A549 (cell line): ENCODE data around the gene MYLK. TPM values are rescaled to one million over a fixed set of nuclear protein-coding genes. Genes with fewer than 3 reads are reported as not detected.

ENCODE experiments used
- ATAC-seq, 2 experiments: fragments of 200-7000 bp in 1 of 2; fragments of >200 bp in 1 of 2; cut with Nextera tagmentation in 1 of 2; cut with Tn5 transposase in 1 of 2; 3 replicates each; pipeline versions ENCODE4 v1.8.0 to v1.9.1; 2018 to 2020; ENCODE audit warnings: mild to moderate bottlenecking in 1 of 2, moderate library complexity in 1 of 2
- CTCF ChIA-PET: fragments of 300-600 bp; sonication (Branson Sonifier 250); formaldehyde crosslinking; extraction: SDS; loops from one replicate; lab custom pipeline; 2021; ENCODE audit warnings: antibody characterized with exemption, inconsistent platforms; lab: Yijun Ruan, JAX
- POLR2A ChIA-PET: fragments of 350-600 bp; formaldehyde crosslinking; extraction: SDS; loops from one replicate; lab custom pipeline; 2021; ENCODE audit warnings: antibody characterized with exemption, inconsistent platforms; lab: Yijun Ruan, JAX
- DNase-seq, 2 experiments: peaks; one replicate each; pipeline versions ENCODE4 v3.0.0 to v3.0.0-alpha.2; 2011 to 2016; ENCODE audit warnings: low read depth in 1 of 2, low spot score in 1 of 2
- FAIRE-seq: peaks from 2 replicates; lab custom pipeline; 2011; peaks lifted over from hg19 to GRCh38; lab: Jason Lieb, UNC
- H3K27ac ChIP-seq, 2 experiments: fragments of >200 bp; sonication (Bioruptor Twin); formaldehyde crosslinking; 3 replicates each; pipeline ENCODE4 v1.5.1; 2016 to 2017
- H3K4me1 ChIP-seq: fragments of >200 bp; sonication (Bioruptor Twin); formaldehyde crosslinking; 3 replicates; pipeline ENCODE4 v1.6.1; 2016
- H3K4me2 ChIP-seq: fragments of >200 bp; sonication (Bioruptor Twin); formaldehyde crosslinking; 3 replicates; pipeline ENCODE4 v1.6.1; 2016
- H3K4me3 ChIP-seq: fragments of >200 bp; sonication (Bioruptor Twin); formaldehyde crosslinking; 3 replicates; pipeline ENCODE4 v1.5.1; 2016
- H3K9me3 ChIP-seq: fragments of >200 bp; sonication (Bioruptor Twin); formaldehyde crosslinking; 3 replicates; pipeline ENCODE4 v1.6.1; 2016
- BCL3 ChIP-seq: fragments of >200 bp; sonication (Bioruptor Twin); formaldehyde crosslinking; IDR thresholded peaks from 3 replicates; pipeline ENCODE4 v1.6.1; 2016
- CBX2 ChIP-seq: fragments of 200-600 bp; sonication (generic); IDR thresholded peaks from 2 replicates; pipeline ENCODE4 v1.6.1; 2016; ENCODE audit warnings: low read depth, mild to moderate bottlenecking, borderline replicate concordance
- CBX8 ChIP-seq: fragments of 200-600 bp; sonication (generic); IDR thresholded peaks from 2 replicates; pipeline ENCODE4 v1.6.1; 2016
- EHF ChIP-seq: fragments of 250-450 bp; sonication (Bioruptor Pico); IDR thresholded peaks from 2 replicates; pipeline ENCODE4 v1.5.0; 2020; ENCODE audit warnings: mild to moderate bottlenecking
- EP300 ChIP-seq, 2 experiments: fragments of >200 bp; sonication (Bioruptor Twin); formaldehyde crosslinking; IDR thresholded peaks; 2 replicates in 1 of 2; 3 replicates in 1 of 2; pipeline ENCODE4 v1.6.1; 2016 to 2017
- FOSL2 ChIP-seq, 2 experiments: fragments of 450-650 bp in 1 of 2; fragments of >200 bp in 1 of 2; sonication (Bioruptor Twin) in 1 of 2; formaldehyde crosslinking; IDR thresholded peaks; 2 replicates each; pipeline versions ENCODE4 v1.5.0 to v1.6.1; 2016 to 2020; ENCODE audit warnings: mild to moderate bottlenecking in 1 of 2, moderate library complexity in 1 of 2
- FOXS1 ChIP-seq: fragments of 250-450 bp; sonication (Bioruptor Pico); IDR thresholded peaks from 2 replicates; pipeline ENCODE4 v1.5.0; 2020; ENCODE audit warnings: mild to moderate bottlenecking, moderate library complexity
- HOXA7 ChIP-seq: fragments of 250-450 bp; sonication (Bioruptor Pico); IDR thresholded peaks from 2 replicates; pipeline ENCODE4 v1.5.0; 2020; ENCODE audit warnings: mild to moderate bottlenecking, moderate library complexity
- JUN ChIP-seq, 2 experiments: fragments of >200 bp; sonication (Bioruptor Twin); formaldehyde crosslinking; IDR thresholded peaks; 2 replicates in 1 of 2; 3 replicates in 1 of 2; pipeline ENCODE4 v1.6.1; 2016 to 2017
- KDM1A ChIP-seq: fragments of 200-600 bp; sonication (generic); IDR thresholded peaks from 2 replicates; pipeline ENCODE4 v1.6.1; 2016; ENCODE audit warnings: low read depth, mild to moderate bottlenecking
- MAFK ChIP-seq: fragments of 450-650 bp; IDR thresholded peaks from 2 replicates; pipeline ENCODE4 v1.6.1; 2014; ENCODE audit not compliant: partially characterized antibody
- MYC ChIP-seq: IDR thresholded peaks from 2 replicates; pipeline ENCODE4 v1.6.1; 2012; ENCODE audit warnings: mild to moderate bottlenecking, inconsistent platforms, low read length, improper control_type of control experiment, borderline replicate concordance
- NFE2L2 ChIP-seq: fragments of 150-350 bp; conservative IDR thresholded peaks from 2 replicates; pipeline ENCODE4 v1.6.1; 2014; ENCODE audit warnings: low read length
- NPAS2 ChIP-seq: fragments of 250-450 bp; sonication (Bioruptor Pico); IDR thresholded peaks from 2 replicates; pipeline ENCODE4 v1.8.0; 2022; ENCODE audit warnings: mild to moderate bottlenecking, moderate library complexity, borderline replicate concordance
- NR3C1 ChIP-seq: fragments of >200 bp; sonication (Bioruptor Twin); formaldehyde crosslinking; IDR thresholded peaks from 3 replicates; pipeline ENCODE4 v1.6.1; 2017
- PBX3 ChIP-seq: IDR thresholded peaks from 2 replicates; pipeline ENCODE4 v1.6.1; 2012
- PHF8 ChIP-seq: fragments of 200-600 bp; sonication (generic); IDR thresholded peaks from 2 replicates; pipeline ENCODE4 v1.6.1; 2016; ENCODE audit warnings: low read depth, mild to moderate bottlenecking, antibody characterized with exemption, moderate library complexity, borderline replicate concordance
- RAD21 ChIP-seq, 2 experiments: fragments of >200 bp in 1 of 2; sonication (Bioruptor Twin) in 1 of 2; formaldehyde crosslinking in 1 of 2; IDR thresholded peaks in 1 of 2; conservative IDR thresholded peaks in 1 of 2; 2 replicates in 1 of 2; 3 replicates in 1 of 2; pipeline ENCODE4 v1.6.1; 2012 to 2018; ENCODE audit warnings: inconsistent platforms in 1 of 2
- RCOR1 ChIP-seq: fragments of 150-350 bp; IDR thresholded peaks from 2 replicates; pipeline ENCODE4 v1.6.1; 2014; ENCODE audit warnings: antibody characterized with exemption, low read length, low read depth
- REST ChIP-seq: fragments of 200-600 bp; sonication (generic); IDR thresholded peaks from 2 replicates; pipeline ENCODE4 v1.6.1; 2016; ENCODE audit warnings: antibody characterized with exemption, mild to moderate bottlenecking, moderate library complexity
- RNF2 ChIP-seq: fragments of 200-600 bp; sonication (generic); IDR thresholded peaks from 2 replicates; pipeline ENCODE4 v1.6.1; 2016; ENCODE audit warnings: low read depth, mild to moderate bottlenecking, antibody characterized with exemption, moderate library complexity, borderline replicate concordance
- TFCP2L1 ChIP-seq: fragments of 250-450 bp; sonication (Bioruptor Pico); IDR thresholded peaks from 2 replicates; pipeline ENCODE4 v1.5.0; 2021; ENCODE audit warnings: mild to moderate bottlenecking
- ZC3H11A ChIP-seq: fragments of 450-650 bp; IDR thresholded peaks from 2 replicates; pipeline ENCODE4 v1.6.1; 2014; ENCODE audit warnings: antibody characterized with exemption, mild to moderate bottlenecking
- ZSCAN20 ChIP-seq: fragments of 250-450 bp; sonication (Bioruptor Pico); IDR thresholded peaks from 2 replicates; pipeline ENCODE4 v1.8.0; 2022; ENCODE audit warnings: mild to moderate bottlenecking, moderate library complexity
- WGBS: methylation state at CpG from one replicate; pipeline ENCODE4 v1.1.6; 2017; ENCODE audit errors: missing lambda C conversion rate; 5-methylcytosine and 5-hydroxymethylcytosine counted together
- polyA plus RNA-seq, 4 experiments: library from polyadenylated mRNA; depleted of rRNA in 3 of 4; stranded (reverse); fragments of >200 nt; fragmentation: RNase III in 1 of 4; extraction: RNeasy Plus Mini Kit Qiagen cat#74134 plus additional on column Dnase treatment in 1 of 4; gene quantifications; 2 replicates in 3 of 4; 3 replicates in 1 of 4; pipeline ENCODE4 v1.2.3, GENCODE V29; 2011 to 2017

MYLK gene
- polyA plus RNA-seq, 2 of the 4 experiments (the other 2 are of a cell fraction): 16.9 to 17.4 TPM

- POLR2A ChIA-PET: no interaction called here
- Histone ChIP-seq H3K4me1 (peaks cover 13% of the 10 kb centered on the region), H3K27ac (no peak overlapping the region), H3K9me3 (no peaks in the 10 kb centered on the region), H3K4me2 (no peak overlapping the region), H3K4me3 (no peak overlapping the region)
- 89% methylated on average over 6 of the region's 6 CpGs for WGBS
- TF ChIP-seq MAFK (no peak), CBX2 (no peak), EP300 (IDR thresholded peaks at IDR 0.05) (no peak), CBX8 (no peak), PHF8 (no peak), FOSL2 (IDR thresholded peaks at IDR 0.05) (no peak), FOSL2 (CRISPR knock-in tag; IDR thresholded peaks at IDR 0.05) (no peak), REST (no peak), KDM1A (no peak), HOXA7 (CRISPR knock-in tag) (no peak), ZSCAN20 (CRISPR knock-in tag) (no peak), RAD21 (conservative IDR thresholded peaks at IDR 0.05 in 1 of 2, IDR thresholded peaks at IDR 0.05 in 1 of 2) (no peak), RCOR1 (no peak), RNF2 (no peak), NFE2L2 (no peak), PBX3 (no peak), NPAS2 (CRISPR knock-in tag) (no peak), BCL3 (no peak)
- CTCF ChIA-PET: interaction anchor here (0.7 to 45.3 kb wide), 3 partner anchors 20 to 145 kb away, joined by 3 to 829 read pairs (median 3); no protein-coding TSS in a partner anchor
- FAIRE-seq (no peak), ATAC-seq (no peak), DNase-seq (no peak)
These were observed 163.5 kb downstream of the MYLK start for GRCh38 chr3:123720638-123721037.

- ChIA-PET POLR2A (no interaction called here), CTCF (interaction anchor here (0.7 to 45.3 kb wide), 6 partner anchors 9 to 145 kb away, joined by 3 to 829 read pairs (median 3); no protein-coding TSS in a partner anchor)
- Histone ChIP-seq H3K9me3 (no peaks in the 10 kb centered on the region), H3K4me3 (no peak overlapping the region), H3K4me1 (peaks cover 13% of the 10 kb centered on the region), H3K4me2 (no peak overlapping the region), H3K27ac (peak overlapping the region in 1 of 2 experiments; percentile 45; a peak in 2 of 6 replicates)
- 83% methylated on average over 14 of the region's 14 CpGs for WGBS
- no peak for ATAC-seq
- TF ChIP-seq NPAS2 (CRISPR knock-in tag) (no peak), EHF (CRISPR knock-in tag) (no peak), JUN (IDR thresholded peaks at IDR 0.05) (no peak), ZC3H11A (no peak), TFCP2L1 (CRISPR knock-in tag) (no peak), MYC (no peak), CBX2 (no peak), NR3C1 (no peak), FOSL2 (IDR thresholded peaks at IDR 0.05) (no peak), FOSL2 (CRISPR knock-in tag; IDR thresholded peaks at IDR 0.05) (no peak), REST (no peak), FOXS1 (CRISPR knock-in tag) (no peak), MAFK (no peak)
- DNase-seq: no peak
- no peak for FAIRE-seq
These were observed 164.2 kb downstream of the MYLK start for GRCh38 chr3:123719862-123720453.
